Stimulated activated CD4-positive, alpha-beta T cell treated with anti-CD3 and anti-CD28 coated beads, Interleukin-4, amount 100 ng/mL, for 1 hour (primary cell): Measurements from ENCODE around the gene SLC4A8.

Source experiments
- DNase-seq: peaks from one replicate; pipeline ENCODE4 v3.0.0-alpha.2; 2020

SLC4A8 gene

DNA sequence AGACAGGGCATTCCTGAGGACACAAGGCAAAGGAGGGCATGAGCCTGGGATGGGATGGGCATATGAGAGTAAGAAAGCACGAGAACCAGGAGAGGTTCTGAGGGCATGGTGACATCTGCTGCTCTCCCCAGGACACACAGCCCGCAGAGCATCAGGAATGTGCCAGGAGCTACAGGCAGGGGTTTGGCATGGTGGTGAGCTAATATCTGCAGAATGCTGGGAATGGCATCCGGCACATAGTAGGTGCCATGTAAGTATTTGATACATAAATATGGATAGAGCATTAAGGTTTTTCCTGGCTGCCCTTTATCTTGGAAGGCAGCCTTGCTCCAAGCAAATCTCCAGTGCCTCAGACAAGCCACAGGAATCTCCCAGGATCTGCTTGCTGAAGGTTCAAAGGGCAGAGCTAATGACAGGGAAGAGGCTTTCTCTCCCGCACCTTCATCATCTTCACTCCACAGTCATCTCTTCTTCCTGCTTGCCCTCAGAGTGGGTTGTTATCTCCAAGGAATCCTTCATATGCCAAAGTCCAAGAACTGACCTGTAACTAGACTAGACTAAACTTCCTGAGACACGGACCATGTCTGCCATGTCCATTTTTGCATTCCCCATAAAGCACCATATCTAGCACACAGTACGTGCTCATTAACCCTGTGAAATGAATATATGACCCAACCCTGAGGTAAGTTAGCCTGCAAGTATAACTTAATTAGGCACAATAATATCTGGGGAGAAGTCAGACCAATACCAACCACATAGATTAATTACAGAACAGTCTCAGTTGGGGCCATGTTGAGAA lies 104.4 kb downstream of the SLC4A8 start:
- DNase-seq: no peak

DNA sequence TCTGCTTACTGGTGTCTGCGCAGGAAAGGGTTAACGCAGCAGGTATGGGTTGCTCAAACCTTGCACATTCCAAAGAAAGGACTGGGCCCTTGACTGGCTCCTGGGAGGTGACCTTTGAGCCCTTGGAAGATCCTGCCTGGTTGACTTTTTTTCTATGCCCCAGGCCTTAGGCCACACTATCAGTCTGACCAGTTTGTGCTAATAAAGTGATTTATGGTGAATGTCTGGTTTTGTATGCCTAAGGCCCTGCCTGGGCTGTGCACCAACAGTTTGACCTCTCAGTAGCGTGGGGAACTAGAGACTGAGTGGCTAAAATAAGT lies 105.0 kb downstream of the SLC4A8 start:
- no peak for DNase-seq

DNA sequence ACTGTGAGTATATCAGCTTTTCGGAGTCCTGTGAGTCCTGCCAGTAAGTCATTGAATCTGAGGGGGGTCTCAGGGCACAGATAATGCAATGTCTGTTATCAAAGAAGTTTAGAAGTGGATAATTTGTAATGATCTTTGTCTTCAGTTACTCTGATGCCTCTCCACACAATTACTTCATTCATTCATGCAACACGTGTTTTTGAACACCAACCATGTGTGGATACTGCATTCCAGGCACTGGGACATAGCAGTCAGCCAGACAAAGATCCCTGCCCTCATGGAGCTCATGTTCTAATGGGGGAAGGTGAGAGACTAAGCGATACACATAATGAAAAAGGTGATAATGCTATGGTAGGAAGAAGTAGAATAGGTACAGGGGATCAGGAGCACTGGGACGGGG lies 105.6 kb downstream of the SLC4A8 start:
- no peak for DNase-seq

DNA sequence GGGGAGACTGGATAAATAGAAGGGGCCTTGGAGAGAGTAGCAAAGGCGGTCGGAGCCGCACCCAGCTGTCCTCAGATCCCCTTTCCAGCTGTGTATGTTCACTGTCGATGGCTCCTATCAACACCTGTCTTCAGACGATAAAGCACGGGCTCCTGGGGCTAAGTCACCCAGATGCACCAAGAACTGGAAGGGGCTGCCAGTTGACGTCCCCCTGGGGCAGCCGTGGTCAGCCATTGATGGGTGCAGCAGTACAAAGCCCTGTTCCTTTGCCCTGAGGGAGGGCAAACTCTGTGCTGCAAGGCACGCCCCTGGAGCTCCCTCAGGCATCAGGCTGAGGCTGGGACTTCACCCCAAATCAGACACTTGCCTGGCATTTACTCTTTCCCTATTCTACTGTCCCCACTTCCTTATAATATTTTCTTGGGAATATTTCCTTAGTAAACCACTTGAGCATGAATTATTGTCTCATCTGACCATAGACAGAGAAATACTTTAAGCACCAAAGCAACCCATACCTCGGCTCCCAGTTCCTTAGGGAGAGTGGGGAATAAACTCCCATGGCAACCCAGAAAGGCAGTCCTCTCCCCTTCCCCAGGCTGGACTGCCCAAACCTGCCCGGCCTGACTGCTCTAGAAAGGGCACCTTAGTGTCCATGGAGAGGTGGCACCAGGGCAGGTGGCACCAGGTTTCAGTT lies 106.8 kb downstream of the SLC4A8 start:
- DNase-seq: no peak

DNA sequence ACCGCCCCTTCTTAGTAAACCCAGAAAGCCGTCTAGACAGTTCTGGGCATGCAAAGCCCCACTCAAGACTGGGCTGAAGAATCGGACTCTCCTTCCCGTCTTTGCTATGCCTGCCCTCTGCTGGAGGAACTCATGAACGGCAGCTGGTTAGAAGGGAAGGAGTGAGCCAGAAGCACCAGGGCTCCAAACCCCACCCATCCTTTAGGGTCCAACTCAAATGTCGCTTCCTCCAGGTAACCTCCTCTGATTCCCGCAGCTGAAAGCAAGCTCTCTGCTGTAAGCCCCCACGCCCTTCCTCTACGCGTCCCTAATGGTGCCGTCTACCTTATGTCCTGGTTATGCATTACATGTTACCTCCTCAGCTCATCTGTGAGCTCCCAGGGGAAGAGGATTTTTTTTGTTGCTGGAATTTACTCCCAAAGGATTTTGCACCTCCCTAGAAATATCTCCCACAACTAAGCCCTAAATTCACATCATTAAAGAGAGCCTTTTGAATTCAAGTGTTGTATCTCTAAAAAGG lies 107.4 kb downstream of the SLC4A8 start:
- peak; percentile 71 for DNase-seq

DNA sequence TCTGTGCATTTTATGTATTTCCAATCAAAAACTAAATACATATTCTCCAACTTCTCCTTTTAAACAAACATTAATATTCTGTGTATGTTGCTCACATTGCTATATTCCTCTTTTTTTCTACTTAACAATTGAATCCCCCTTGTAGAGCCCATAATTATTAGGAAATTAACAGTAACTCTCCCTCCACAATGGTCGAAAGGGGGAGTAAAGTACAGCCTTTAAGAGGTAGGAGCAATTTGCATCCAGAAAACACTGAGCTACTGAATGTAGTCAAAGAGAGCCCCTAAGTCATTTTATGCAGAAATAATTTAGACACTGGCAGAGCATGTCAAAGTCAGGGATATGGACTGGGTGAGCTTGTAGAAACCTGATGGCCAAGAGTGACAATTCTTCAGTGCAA lies 109.2 kb downstream of the SLC4A8 start:
- no peak for DNase-seq

DNA sequence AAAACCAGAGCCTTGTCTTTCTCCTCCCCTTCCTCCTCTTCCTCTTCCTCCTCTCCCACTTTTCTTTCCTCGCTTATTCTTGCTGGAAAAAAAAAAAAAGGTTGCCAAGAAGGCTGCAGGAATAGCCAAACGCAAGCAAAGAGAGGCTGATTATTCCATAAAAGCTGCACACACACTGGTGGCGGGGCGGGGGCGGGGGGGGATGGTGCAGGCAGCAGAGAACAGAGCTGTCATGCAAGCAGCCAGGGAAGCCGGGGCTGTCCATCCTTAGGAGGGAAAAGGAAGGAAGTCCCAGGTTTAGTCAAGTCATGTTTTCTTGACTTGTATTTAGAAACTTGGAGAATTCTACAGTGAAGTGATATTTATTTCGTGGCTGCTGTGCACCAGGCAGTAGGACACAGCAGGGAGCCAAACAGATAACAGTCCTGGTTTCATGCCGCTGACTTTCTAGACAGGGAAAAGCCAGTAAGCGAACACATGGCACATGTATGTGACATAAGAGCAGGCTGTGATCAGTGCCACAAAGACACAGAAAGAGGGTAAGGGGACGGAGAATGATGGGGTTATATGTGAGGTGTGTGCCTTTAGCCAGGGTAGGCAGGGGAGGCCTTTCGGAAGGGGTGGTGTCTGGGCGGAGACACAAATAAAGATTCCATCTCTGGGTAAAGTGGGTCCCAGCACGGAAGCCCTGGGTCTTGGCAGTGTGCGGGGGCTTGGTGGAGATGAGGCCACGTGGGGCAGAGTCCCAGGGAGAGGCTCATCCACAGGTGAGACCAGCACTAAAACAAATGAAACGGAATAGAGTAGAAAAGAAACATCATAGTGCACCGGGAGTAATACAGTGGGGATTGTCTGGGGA lies 109.8 kb downstream of the SLC4A8 start:
- no peak for DNase-seq

DNA sequence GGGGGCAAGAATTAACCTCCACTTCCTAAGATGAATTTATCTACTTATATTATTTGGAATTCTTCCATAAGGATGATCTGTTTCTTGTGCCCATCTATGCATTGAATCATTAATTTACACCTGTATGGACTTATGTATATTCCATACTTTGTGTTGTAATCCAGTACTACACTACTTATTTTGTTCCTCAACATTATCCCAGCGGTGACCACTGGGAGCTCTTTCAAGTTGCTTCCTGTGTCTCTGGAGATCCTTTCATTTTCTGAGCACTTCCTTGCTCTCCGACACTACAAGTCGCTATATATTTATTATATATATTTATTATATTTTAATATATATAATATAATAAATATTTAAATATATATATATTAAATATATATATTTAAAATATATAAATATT lies 111.5 kb downstream of the SLC4A8 start:
- DNase-seq: no peak

DNA sequence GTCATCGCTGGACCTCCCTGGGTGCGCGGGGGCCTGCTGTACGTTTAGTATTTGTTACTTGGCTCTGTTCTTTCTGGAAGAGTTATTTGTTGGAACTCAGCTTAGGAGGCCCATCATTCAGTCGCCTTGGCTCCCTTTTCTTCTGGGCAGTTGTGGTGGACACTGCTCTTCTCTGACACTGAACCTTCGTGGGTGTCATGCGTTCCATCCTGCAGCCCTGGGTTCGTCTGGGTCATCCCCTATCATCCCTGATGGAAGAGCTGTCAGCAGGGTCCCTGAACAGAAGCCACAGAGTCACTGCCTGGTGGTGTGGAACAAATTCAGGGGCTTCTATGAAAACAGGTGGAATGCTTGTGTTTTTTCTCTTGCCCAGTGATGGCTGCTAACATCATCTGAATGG lies 113.5 kb downstream of the SLC4A8 start:
- DNase-seq: no peak

DNA sequence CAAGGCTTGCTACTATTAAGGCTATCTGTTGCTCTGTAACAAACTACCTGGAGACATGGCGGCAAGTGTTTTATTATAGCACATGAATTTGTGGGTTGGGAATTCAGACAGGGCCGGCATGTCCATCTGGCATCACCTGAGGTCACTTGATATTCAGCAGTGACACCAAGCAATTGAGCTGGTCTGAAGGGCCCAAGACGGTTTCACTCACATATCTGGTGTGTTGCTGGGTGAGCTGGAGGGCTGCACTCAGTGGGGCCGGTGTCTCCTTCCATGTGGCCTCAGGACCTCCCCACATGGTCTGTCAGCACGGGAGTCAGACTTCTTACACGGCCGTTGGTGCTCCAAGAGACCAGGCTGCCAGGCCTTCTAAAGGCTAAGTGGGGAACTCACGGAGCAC lies 114.0 kb downstream of the SLC4A8 start:
- no peak for DNase-seq

DNA sequence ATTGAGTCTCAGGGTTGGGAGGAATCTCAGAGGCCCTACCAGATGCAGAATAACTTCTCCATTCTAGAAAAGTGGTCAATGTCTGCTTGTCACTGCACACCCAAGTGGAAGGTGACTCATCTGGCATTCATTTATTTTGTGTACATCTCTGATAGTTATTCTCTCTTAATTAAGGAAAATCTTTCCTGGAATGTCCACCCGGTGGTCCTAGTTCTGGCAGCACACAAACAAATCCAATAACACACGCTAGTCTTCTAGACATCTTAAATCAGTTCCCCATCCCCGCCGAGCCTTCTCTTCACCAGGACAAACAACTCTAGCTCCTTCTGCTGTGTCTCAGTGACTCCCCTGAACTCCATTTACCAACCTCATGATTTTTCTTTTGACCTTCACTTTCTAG lies 116.4 kb downstream of the SLC4A8 start:
- DNase-seq: no peak

DNA sequence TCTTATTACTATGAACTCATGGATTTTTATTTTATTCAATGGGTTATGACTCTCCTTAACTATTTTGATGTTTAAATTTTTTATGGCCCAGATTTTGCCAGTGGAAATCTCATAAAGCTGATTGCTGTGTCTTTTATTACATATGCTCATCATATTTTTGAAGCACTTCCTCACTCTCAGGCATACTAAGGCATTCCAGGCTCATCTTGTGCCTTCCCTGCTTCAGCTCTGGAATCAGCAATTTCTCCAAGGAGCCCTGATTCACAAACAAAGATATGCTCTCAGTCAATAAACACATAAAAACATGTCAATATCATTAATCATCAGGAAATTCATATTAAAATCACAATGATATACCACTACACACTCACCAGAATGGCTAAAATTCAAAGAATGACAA lies 121.5 kb downstream of the SLC4A8 start:
- no peak for DNase-seq

DNA sequence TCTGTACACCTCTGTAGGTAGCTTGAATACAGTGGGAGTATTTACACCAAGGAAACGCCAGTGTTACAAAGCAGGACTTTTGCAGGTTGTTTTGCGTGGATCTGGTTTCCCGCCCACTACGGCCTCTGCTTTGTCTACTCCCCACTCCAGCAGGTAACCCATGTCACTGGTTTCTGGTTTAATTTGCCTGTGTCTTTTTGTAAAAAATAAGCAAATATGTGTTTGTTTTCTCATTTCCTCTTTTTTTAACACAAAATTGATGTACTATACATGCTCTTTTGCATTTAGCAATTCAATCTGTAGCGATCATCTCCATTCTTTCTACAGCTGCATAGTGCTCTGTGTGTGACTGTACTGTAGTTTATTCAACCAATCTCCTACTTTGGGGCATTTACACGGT lies 123.0 kb downstream of the SLC4A8 start:
- no peak for DNase-seq

DNA sequence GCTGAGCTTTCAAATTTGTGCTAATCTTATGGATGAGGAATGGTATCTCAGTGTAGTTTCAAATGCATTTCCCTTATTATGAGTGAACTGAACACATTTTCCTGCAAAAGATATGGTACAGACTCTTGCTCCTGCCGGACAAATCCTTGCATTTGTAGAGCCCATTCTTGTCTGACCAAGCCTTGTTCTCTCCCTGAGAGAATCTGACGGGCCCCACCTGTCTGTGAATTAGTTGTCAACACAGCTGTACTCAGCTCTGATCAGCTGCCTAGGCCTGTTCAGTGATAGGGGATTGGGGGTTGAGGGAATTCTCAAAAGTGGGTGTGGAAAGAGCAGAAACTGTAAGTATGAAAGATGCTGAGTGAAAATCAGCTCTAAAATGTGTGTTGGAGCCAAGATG lies 123.6 kb downstream of the SLC4A8 start:
- no peak for DNase-seq

DNA sequence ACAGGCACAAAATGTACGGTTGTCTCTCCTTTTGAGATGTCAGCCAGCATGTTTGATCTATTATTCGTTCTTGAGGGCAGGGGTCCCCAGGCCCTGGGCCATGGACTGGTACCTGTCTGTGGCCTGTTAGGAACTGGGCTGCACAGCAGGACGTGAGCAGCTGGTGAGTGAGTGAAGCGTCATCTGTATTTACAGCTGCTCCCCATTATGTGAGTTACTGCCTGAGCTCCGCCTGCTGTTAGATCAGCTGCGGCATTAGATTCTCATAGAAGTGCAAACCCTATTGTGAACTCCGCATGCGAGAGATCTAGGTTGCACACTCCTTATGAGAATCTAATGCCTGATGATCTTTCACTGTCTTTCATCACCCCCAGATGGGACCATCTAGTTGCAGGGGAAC lies 125.0 kb downstream of the SLC4A8 start:
- DNase-seq: no peak
